Colonic mucosa (tissue), 4 donors: ENCODE measurements around the gene WDCP. TPM values are rescaled to one million over a fixed set of nuclear protein-coding genes. Genes with fewer than 3 reads are reported as not detected.

Source experiments
- DNase-seq: peaks from one replicate; pipeline ENCODE4 v3.0.0-alpha.2; 2020
- H3K27ac ChIP-seq: fragments of 200-600 bp; one replicate; pipeline ENCODE4 v1.8.0; 2021
- H3K27me3 ChIP-seq: fragments of 200-600 bp; one replicate; pipeline ENCODE4 v1.8.0; 2021
- H3K36me3 ChIP-seq: fragments of 200-600 bp; one replicate; pipeline ENCODE4 v1.8.0; 2021
- H3K4me1 ChIP-seq: fragments of 200-600 bp; one replicate; pipeline ENCODE4 v1.8.0; 2021; ENCODE audit warnings: mild to moderate bottlenecking
- H3K4me3 ChIP-seq: fragments of 200-600 bp; one replicate; pipeline ENCODE4 v1.8.0; 2021
- H3K9ac ChIP-seq, 2 donors: one replicate each; pipeline ENCODE4 v1.7.0; 2013; ENCODE audit warnings: control low read depth in 2 of 2, low read depth in 2 of 2, low read length in 2 of 2
- H3K9me3 ChIP-seq: fragments of 200-600 bp; one replicate; pipeline ENCODE4 v1.8.0; 2021
- CTCF ChIP-seq: fragments of 200-600 bp; IDR thresholded peaks from one replicate; pipeline ENCODE4 v1.8.0; 2022; ENCODE audit warnings: antibody characterized with exemption, mild to moderate bottlenecking
- intact Hi-C: fragments of 100-400 bp; cut with DNase I; formaldehyde crosslinking; loops from one replicate; pipeline ENCODE4 v1.14.1; 2022
- total RNA-seq, 2 donors: library from RNA; stranded (reverse); fragmentation: NEBNext Ultra II Directional in 1 of 2; extraction: Animal tissue kit (Norgen Biotek cat#: 25700) in 1 of 2; gene quantifications; one replicate each; pipeline ENCODE4 v1.2.1, GENCODE V29; 2021
- donor health status: healthy.
- donor health status: DM: no; HTN: no; CAD: no.
- donor health status: DM: no; HTN: no; CAD: no.

WDCP gene
- total RNA-seq, 2 donors from 2014 or later, result 4.5 to 6.8 TPM

DNA sequence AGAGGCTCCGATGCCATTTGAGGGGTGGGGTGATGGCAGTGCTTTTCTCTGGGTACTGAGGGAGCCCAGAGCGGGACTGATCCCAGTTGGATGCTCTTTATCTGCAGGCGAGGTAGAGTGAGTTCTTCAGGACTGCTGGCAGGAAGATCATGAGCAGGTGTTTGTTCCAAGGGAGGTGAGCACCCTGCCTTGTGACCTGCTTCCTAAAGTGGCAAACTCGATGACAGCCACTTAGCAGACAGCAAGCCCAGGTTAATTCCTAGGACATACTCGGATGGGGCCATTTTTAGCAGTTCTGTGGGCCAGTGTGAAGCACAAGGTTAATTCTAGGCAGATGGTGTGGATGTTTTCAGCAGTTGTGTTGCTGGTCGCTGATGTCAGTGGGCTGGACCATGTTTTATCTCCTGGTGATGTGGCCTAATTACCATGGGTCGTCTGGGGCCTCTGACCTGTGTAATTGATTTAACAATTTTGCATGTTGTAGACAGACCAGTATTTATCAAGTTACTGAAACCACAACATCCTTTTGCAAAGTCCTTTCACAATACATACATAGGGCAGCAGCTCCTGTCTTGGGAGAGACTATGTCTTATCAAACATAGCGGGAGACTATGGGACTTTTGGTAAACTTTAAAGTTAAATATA, 7.3 kb upstream of the WDCP start:
- Histone ChIP-seq H3K27ac (no peak overlapping the region), H3K4me3 (no peak overlapping the region), H3K4me1 (no peaks in the 10 kb centered on the region), H3K36me3 (no peaks in the 10 kb centered on the region), H3K9ac (no peak overlapping the region), H3K27me3 (no peaks in the 10 kb centered on the region), H3K9me3 (no peaks in the 10 kb centered on the region)
- no peak for DNase-seq
- intact Hi-C loops, result no loop called here
- no peak for TF ChIP-seq CTCF

DNA sequence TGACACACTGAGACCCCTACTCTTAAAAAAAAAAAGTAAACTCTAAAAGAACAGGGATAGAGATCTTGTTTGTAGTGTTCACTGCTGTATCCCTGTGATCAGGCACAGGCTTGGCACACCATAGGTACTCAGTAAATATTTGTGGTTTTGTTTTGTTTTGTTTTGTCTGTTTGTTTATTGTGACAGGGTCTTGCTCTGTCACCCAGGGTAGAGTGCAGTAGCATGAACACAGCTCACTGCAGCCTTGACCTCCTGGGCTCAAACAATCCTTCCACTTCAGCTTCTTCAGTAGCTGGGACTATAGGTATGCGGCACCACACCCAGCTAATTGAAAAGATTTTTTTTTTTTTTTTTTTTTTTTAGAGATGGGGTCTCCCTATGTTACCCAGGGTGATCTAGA, 5.8 kb upstream of the WDCP start:
- H3K9ac ChIP-seq, result no peak overlapping the region
- intact Hi-C loops, result no loop called here
- no peaks in the 10 kb centered on the region for H3K9me3 ChIP-seq
- no peak overlapping the region for H3K27ac ChIP-seq
- no peaks in the 10 kb centered on the region for H3K36me3 ChIP-seq
- no peak for TF ChIP-seq CTCF
- DNase-seq, result no peak
- peaks cover under 1% of the 10 kb centered on the region for H3K4me1 ChIP-seq
- no peaks in the 10 kb centered on the region for H3K27me3 ChIP-seq
- no peak overlapping the region for H3K4me3 ChIP-seq

DNA sequence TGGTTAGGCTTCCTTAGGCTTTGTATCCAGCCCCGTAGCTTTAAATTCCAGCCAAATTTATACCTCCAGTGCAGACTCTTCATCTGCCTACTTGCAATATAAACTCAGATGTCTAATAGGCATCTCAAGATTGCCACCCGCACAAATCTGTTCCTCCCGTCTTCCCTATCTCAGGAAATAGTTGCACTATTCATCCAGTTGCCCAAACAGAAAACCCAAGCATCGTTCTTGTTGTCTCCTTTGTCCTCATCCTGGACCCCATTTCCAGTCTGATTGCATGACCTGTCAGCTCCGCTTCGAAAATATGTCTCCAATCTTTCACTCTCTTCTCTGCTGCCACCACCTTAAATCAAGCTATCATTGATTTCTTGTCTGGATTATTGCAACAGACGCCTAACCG, 4.6 kb upstream of the WDCP start:
- no peak for TF ChIP-seq CTCF
- Histone ChIP-seq H3K4me1 (peaks cover 5% of the 10 kb centered on the region), H3K9me3 (no peaks in the 10 kb centered on the region), H3K27me3 (no peaks in the 10 kb centered on the region), H3K27ac (no peak overlapping the region), H3K9ac (no peak overlapping the region), H3K4me3 (no peak overlapping the region), H3K36me3 (no peaks in the 10 kb centered on the region)
- no peak for DNase-seq
- intact Hi-C loops, result no loop called here

GRCh38 chr2:24050041-24050979, 3.1 kb upstream of the WDCP start:
- no peaks in the 10 kb centered on the region for H3K27me3 ChIP-seq
- peak; percentile 28 for DNase-seq
- peak overlapping the region; percentile 55 for H3K4me3 ChIP-seq
- no peaks in the 10 kb centered on the region for H3K36me3 ChIP-seq
- no peaks in the 10 kb centered on the region for H3K9me3 ChIP-seq
- peaks cover 11% of the 10 kb centered on the region for H3K4me1 ChIP-seq
- H3K27ac ChIP-seq, result peak overlapping the region; percentile 39
- H3K9ac ChIP-seq, result peak overlapping the region; percentile 55 to 68
- no peak for TF ChIP-seq CTCF
- intact Hi-C loops, result no loop called here

DNA sequence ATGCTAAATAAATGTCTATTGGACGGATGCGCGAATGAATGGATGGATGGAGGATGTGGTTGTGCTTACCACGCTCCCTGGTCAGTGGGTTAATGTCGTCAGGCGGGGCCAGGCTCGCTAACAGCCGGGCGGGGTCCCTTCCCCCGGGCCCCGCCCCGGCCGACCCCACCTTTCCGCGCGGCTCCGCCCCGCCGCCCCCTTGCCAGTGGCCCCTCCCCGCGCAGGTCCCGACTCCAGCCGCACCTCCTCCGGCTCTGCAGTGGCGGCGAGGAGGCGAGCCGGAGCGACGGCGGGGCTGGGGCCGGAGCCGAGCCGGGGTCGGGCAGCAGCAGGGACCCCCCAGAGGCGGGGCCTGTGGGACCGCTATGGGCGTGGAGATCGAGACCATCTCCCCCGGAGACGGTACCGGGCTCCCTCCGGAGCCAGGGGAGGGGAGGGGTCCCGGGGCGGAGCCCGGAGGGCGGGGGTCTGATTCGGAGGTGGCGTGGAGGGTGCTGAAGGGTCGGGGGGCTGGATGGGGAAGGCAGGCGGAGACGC, 2.4 kb upstream of the WDCP start, which contains the start of gene FKBP1B:
FKBP1B (plus strand) TSS at position 257 of the 537 bp plus-strand sequence; CDS start at position 366, 109 bp downstream.
- H3K36me3 ChIP-seq, result no peaks in the 10 kb centered on the region
- peak within 1 kb of the TSS; percentile 55 to 68 for H3K9ac ChIP-seq
- peak within 1 kb of the TSS; percentile 55 for H3K4me3 ChIP-seq
- H3K27ac ChIP-seq, result peak within 1 kb of the TSS; percentile 39
- no peaks in the 10 kb centered on the region for H3K27me3 ChIP-seq
- no peak for TF ChIP-seq CTCF
- no peaks in the 10 kb centered on the region for H3K9me3 ChIP-seq
- intact Hi-C loops, result no loop called here
- DNase-seq, result peak; percentile 83
- H3K4me1 ChIP-seq, result peaks cover 11% of the 10 kb centered on the region
